GM21737 (cell line): ENCODE measurements around the gene TMEM150C.
"Not testable (repeated sequence)": the region's sequence is repeated elsewhere in the genome, so short reads cannot be mapped to it uniquely, and the experiment has no call there.

ENCODE experiments used
- ATAC-seq: cut with Tn5 transposase; IDR thresholded peaks from one replicate; pipeline ENCODE4 v1.9.1; 2021; ENCODE audit warnings: mild to moderate bottlenecking, moderate library complexity; ENCODE audit not compliant: unreplicated experiment

Gene TMEM150C

GRCh38 chr4:82569727-82570126 lies 7.9 kb upstream of the TMEM150C start:
- ATAC-seq = no peak

DNA sequence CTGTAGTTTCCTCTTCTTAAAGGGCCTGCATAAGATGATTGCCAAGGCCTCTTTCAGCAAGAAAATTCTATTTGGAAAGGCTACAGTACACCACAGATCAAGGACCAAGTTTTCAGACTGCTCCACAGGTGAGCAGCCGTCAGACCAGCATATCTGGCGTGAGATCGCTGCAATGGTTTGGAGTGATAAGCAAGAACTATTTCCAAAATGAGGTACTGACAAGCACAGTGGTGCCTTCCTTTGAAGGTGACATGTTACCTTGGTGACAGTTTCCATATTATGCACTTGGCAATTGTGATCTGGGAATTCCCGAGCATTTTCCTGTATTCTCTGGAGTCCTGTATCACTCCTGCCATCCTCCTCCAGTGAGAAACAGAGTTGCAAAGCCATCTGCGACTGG lies 7.3 kb upstream of the TMEM150C start:
- no peak for ATAC-seq

DNA sequence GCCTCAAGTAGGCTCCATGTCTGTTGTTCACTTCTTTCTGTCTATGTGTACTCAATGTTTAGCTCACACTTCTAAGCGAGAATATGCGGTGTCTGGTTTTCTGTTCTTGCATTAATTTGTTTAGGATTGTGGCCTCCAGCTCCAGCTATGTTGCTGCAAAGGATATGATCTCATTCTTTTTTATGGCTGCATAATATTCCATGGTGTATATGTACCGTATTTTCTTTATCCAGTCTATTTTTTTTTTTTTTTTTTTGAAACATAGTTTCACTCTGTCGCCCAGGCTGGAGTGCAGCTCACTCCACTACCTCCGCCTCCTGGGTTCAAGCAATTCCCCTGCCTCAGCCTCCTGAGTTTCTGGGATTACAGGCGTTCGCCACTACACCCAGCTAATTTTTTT lies 5.7 kb upstream of the TMEM150C start:
- no peak for ATAC-seq

DNA sequence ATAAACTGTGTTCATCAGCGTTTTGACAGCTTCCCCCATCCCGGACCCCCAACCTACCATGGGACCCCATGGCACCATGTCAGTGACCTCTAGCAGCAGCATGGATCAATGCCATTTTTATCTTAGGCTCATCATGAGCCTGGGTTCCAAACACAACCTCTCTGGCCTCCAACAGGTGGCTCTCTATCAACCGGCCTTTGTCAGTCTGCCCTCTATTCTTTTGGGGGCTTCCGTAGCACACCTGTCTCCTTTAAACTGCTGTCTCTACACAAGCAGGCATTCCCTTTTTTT lies 721 bp upstream of the TMEM150C start:
- ATAC-seq = no peak

- no peak for ATAC-seq
Measured at GRCh38 chr4:82560853-82561785, 669 bp downstream of the TMEM150C start.

DNA sequence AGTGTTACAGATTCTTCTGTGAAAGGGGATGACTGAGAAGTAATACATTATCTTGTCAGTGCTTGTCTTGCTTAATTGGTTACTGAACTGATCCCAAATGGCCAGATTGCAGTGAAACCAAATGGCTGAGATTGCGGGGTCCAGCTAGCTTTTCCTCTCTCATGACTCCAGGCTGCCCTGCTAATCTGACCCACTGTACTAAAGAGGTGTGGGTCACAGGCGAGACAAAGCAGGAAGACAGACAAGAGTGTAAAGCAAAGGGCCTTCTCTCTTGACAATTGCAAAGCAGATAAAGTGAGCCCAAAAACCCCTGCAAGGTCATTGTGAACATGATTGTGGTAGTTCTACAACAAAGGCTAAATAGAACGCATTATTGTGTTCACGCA lies 2.1 kb downstream of the TMEM150C start:
- no peak for ATAC-seq

DNA sequence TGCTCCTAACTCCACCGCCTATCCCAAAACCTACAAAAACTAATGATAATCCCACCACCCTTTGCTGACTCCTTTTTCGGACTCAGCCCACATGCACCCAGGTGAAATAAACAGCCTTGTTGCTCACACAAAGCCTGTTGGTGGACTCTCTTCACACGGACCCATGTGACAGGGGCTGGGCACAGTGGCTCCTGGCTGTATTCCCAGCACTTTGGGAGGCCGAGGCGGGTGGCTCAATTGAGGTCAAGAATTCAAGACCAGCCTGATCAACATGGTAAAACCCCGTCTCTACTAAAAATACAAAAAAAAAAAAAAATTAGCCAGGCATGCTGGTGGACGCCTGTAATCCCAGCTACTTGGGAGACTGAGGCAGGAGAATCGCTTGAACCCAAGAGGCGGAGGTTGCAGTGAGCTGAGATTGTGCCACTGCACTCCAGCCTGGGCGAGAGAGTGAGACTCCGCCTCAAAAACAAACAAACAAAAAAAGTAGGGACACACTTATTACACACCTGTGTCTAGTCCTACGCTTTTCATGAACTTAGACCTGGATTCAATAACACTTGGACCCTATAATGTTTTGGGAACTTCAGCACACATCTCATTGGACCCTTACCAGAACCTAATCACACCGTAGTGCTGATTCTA lies 2.6 kb downstream of the TMEM150C start:
- not testable (repeated sequence) for ATAC-seq

GRCh38 chr4:82555276-82555675 lies 6.5 kb downstream of the TMEM150C start:
- ATAC-seq = no peak

- ATAC-seq = no peak
Measured at GRCh38 chr4:82553020-82553419, 8.8 kb downstream of the TMEM150C start.

GRCh38 chr4:82551734-82552133 lies 10.1 kb downstream of the TMEM150C start:
- ATAC-seq = no peak

DNA sequence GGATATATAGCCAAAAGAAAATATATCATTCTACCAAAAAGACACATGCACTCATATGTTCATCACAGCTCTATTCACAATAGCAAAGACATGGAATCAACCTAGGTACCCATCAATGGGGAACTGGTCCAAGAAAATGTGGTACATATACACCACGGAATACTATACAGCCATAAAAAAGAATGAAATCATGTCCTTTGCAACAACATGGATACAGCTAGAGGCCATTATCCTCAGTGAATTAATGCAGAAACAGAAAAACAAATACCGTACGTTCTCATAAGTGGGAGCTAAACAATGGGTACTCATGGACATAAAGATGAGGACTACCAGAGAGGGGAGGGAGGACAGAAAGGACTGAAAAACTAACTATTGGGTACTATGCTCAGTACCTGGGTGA lies 13.9 kb downstream of the TMEM150C start:
- not testable (repeated sequence) for ATAC-seq

- no peak for ATAC-seq
Measured at GRCh38 chr4:82543131-82543530, 18.7 kb downstream of the TMEM150C start.

DNA sequence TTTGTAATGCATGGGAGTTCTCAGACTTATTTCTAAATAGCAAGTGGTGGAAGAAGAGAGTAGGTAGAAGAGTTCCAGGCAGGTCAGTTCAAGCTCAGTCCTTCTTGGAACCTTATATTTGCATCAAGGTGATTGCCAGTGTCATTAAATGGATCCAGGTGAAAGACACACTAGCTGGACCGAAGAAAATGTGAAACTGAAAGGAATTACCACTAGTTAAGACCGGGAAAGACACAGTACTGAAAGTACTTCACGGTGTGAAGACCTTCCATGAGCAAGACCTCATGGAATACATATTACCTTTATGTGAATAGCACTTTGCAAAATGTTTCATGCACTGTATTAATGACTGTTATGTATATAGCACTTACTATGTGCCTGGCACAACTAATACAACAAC lies 19.1 kb downstream of the TMEM150C start:
- no peak for ATAC-seq

GRCh38 chr4:82529322-82529721 lies 32.5 kb downstream of the TMEM150C start:
- no peak for ATAC-seq

- ATAC-seq = no peak
Measured at GRCh38 chr4:82528868-82529267, 32.9 kb downstream of the TMEM150C start.

GRCh38 chr4:82528074-82528473 lies 33.7 kb downstream of the TMEM150C start:
- ATAC-seq = no peak

DNA sequence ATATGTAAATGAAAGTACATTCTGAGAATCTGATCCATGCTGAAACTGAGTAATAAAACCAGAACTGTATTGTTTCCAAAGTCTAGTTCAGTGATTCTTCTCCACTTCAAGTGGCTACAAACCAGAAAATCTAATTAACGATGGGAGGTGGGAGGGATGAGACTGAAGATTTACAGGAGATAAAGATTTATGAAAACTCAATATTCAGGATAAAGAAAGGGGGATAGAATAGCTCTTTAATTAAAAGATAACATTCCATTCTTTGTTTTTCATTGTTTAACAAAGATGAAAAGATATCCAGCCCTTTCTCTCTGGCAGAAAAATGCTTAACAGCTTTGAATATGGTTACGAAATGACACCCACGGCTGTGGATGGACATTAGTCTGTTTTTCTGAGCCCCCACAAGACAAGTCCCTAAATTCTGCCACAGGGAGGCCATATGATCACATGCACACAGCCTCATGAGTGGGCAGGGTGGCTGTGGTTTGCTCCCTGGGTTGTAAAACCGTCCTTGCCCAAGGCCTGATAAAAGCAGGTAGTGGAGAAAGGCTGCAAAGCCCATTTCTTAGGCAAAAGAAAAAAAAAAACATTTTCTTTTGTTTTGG lies 36.4 kb downstream of the TMEM150C start:
- ATAC-seq = no peak

GRCh38 chr4:82524570-82525152 lies 37.1 kb downstream of the TMEM150C start:
- no peak for ATAC-seq

DNA sequence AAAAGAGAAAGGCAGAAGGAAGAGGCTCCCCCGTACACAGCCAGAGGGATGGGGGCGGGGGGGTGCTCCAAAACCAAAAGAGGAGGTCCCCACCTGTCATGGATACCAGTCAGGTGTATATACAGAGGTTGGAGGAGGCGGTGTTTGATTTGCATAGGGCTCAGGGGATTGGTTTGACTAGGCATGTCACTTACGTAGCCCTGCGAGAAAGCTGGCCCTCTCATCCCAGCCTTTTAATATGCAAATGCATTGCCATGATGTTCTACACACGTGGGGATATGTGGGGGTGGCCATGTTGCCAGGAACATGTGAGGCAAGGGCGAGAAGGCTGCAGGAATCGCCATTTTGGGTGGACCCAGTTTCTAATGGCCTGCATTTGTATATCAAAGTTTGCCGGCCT lies 38.6 kb downstream of the TMEM150C start:
- ATAC-seq = no peak

DNA sequence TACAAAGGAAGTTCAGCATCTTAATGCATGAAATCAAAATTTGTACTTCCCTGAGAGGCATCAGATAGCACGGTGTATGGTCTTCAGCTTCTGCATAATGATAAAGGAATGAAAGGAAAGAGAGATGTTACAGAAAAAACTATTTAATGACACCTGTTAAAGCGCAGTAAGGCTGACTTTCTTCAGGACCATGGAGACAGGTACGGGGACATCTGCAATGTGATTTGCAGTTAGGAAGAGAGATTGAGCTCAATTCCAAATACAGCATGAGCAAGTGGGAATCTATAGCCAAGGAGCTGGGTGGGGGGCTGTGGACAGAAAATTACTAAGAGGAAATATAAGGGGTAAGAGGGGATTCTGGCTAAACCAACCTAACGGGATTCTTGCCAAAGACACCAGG lies 39.3 kb downstream of the TMEM150C start:
- ATAC-seq = no peak

DNA sequence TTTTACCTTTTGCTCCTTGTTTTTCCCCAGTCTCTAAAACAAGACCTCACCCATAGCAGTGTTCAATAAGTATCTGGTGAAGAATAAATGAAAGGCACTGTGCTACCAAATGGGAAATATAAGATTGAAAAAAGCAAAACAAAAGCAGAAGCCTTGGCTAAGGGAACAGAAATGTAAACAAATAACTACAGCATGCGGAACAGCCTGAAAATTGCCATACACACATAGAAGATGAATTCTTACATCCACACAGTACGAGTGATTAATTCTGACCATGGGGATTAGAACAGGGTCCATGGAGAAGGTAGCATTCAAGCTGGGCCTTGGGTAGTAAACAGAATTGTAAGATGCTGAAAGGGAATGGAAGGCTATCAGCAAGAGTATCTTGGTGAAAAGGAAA lies 40.5 kb downstream of the TMEM150C start:
- no peak for ATAC-seq

- no peak for ATAC-seq
Measured at GRCh38 chr4:82519776-82520175, 42.0 kb downstream of the TMEM150C start.
